Activated T-cell treated with anti-CD3 and anti-CD28 coated beads for 4 hours (primary cell): ENCODE data around the gene INSM2.

Experiments
- DNase-seq: peaks from one replicate; pipeline ENCODE4 v3.0.0-alpha.2; 2020

INSM2 gene

GRCh38 chr14:35533357-35534207, at the start of gene INSM2:
Gene INSM2 (plus strand): TSS chr14:35534164. CDS start chr14:35534253, 89 bp downstream.
- DNase-seq = peak; percentile 49

GRCh38 chr14:35492569-35493014, 41.4 kb upstream of the INSM2 start:
- DNase-seq = no peak

GRCh38 chr14:35495278-35495677, 38.7 kb upstream of the INSM2 start:
- no peak for DNase-seq

- no peak for DNase-seq
These were observed 34.8 kb upstream of the INSM2 start for GRCh38 chr14:35499180-35499579.

GRCh38 chr14:35503646-35504045, 30.3 kb upstream of the INSM2 start:
- no peak for DNase-seq

GRCh38 chr14:35504260-35504659, 29.7 kb upstream of the INSM2 start:
- no peak for DNase-seq

GRCh38 chr14:35506461-35506860, 27.5 kb upstream of the INSM2 start:
- no peak for DNase-seq

GRCh38 chr14:35506927-35507326, 27.0 kb upstream of the INSM2 start:
- no peak for DNase-seq

GRCh38 chr14:35509846-35510245, 24.1 kb upstream of the INSM2 start:
- no peak for DNase-seq

GRCh38 chr14:35512765-35513164, 21.2 kb upstream of the INSM2 start:
- no peak for DNase-seq

- no peak for DNase-seq
These were observed 18.0 kb upstream of the INSM2 start for GRCh38 chr14:35515916-35516315.

GRCh38 chr14:35519986-35520385, 14.0 kb upstream of the INSM2 start:
- no peak for DNase-seq

GRCh38 chr14:35525695-35526094, 8.3 kb upstream of the INSM2 start:
- DNase-seq = no peak

GRCh38 chr14:35526962-35527361, 7.0 kb upstream of the INSM2 start:
- no peak for DNase-seq

- DNase-seq = no peak
These were observed 1.8 kb upstream of the INSM2 start for GRCh38 chr14:35531960-35532747.

GRCh38 chr14:35532783-35533356, 1.1 kb upstream of the INSM2 start:
- DNase-seq = no peak

GRCh38 chr14:35534208-35534872, 376 bp downstream of the INSM2 start:
- no peak for DNase-seq

- DNase-seq = peak; percentile 27
These were observed 1.0 kb downstream of the INSM2 start for GRCh38 chr14:35534873-35535482.

GRCh38 chr14:35535483-35536112, 1.6 kb downstream of the INSM2 start:
- no peak for DNase-seq

- DNase-seq = no peak
These were observed 6.0 kb downstream of the INSM2 start for GRCh38 chr14:35539969-35540368.

- no peak for DNase-seq
These were observed 9.0 kb downstream of the INSM2 start for GRCh38 chr14:35543006-35543405.

GRCh38 chr14:35549551-35549950, 15.6 kb downstream of the INSM2 start:
- no peak for DNase-seq
